ENCODE measurements around the gene LCT. TPM values are rescaled to one million over a fixed set of nuclear protein-coding genes. Genes with fewer than 3 reads are reported as not detected.

The LCT gene
- total RNA-seq, 2 experiments from 2014 or later: 0.02 to 0.05 TPM

- intact Hi-C loops (cut with micrococcal nuclease): no loop called here
- ChIA-PET POLR2A (interaction anchor here (0.8 kb wide), 1 partner anchor 8 kb away, joined by 3 read pairs; no protein-coding TSS in a partner anchor), CTCF (interaction anchor here (1.0 kb wide), 1 partner anchor 54 kb away, joined by 5 read pairs; no protein-coding TSS in a partner anchor)
- Mint-ChIP-seq H3K4me3 (no peak overlapping the region), H3K4me1 (ENCODE audit: low read depth) (peaks cover 2% of the 10 kb centered on the region), H3K36me3 (peaks cover 69% of the 10 kb centered on the region), H3K27me3 (no peaks in the 10 kb centered on the region), H3K9me3 (no peaks in the 10 kb centered on the region), H3K27ac (no peak overlapping the region)
- DNase-seq: no peak
These were observed 14.9 kb upstream of the LCT start for GRCh38 chr2:135851858-135852257.

GRCh38 chr2:135850892-135851668 lies 14.1 kb upstream of the LCT start:
- peaks cover 66% of the 10 kb centered on the region for H3K36me3 Mint-ChIP-seq
- no peak overlapping the region for H3K27ac Mint-ChIP-seq
- intact Hi-C loops (cut with micrococcal nuclease): no loop called here
- DNase-seq: no peak
- peaks cover 2% of the 10 kb centered on the region for H3K4me1 Mint-ChIP-seq (ENCODE audit: low read depth)
- H3K27me3 Mint-ChIP-seq: no peaks in the 10 kb centered on the region
- no peak overlapping the region for H3K4me3 Mint-ChIP-seq
- H3K9me3 Mint-ChIP-seq: no peaks in the 10 kb centered on the region
- POLR2A ChIA-PET: interaction anchor here (0.8 kb wide), 1 partner anchor 8 kb away, joined by 3 read pairs; no protein-coding TSS in a partner anchor
- CTCF ChIA-PET: interaction anchor here (1.0 kb wide), 1 partner anchor 54 kb away, joined by 5 read pairs; no protein-coding TSS in a partner anchor

GRCh38 chr2:135849087-135849486 lies 12.1 kb upstream of the LCT start:
- H3K36me3 Mint-ChIP-seq: peaks cover 75% of the 10 kb centered on the region
- H3K27ac Mint-ChIP-seq: no peak overlapping the region
- H3K4me3 Mint-ChIP-seq: no peak overlapping the region
- CTCF ChIA-PET: interaction anchor here (1.1 kb wide), 1 partner anchor 51 kb away, joined by 4 read pairs; no protein-coding TSS in a partner anchor
- no peak for DNase-seq
- no peaks in the 10 kb centered on the region for H3K27me3 Mint-ChIP-seq
- H3K4me1 Mint-ChIP-seq (ENCODE audit: low read depth): peaks cover 2% of the 10 kb centered on the region
- intact Hi-C loops (cut with micrococcal nuclease): no loop called here
- no peaks in the 10 kb centered on the region for H3K9me3 Mint-ChIP-seq
- POLR2A ChIA-PET: no interaction called here

GRCh38 chr2:135845997-135846396 lies 9.0 kb upstream of the LCT start:
- H3K27me3 Mint-ChIP-seq: no peaks in the 10 kb centered on the region
- CTCF ChIA-PET: no interaction called here

GRCh38 chr2:135845257-135845656 lies 8.3 kb upstream of the LCT start:
- no peaks in the 10 kb centered on the region for H3K27me3 Mint-ChIP-seq
- no peaks in the 10 kb centered on the region for H3K9me3 Mint-ChIP-seq
- H3K27ac Mint-ChIP-seq: no peak overlapping the region
- peaks cover 9% of the 10 kb centered on the region for H3K4me1 Mint-ChIP-seq (ENCODE audit: low read depth)
- ChIA-PET CTCF (no interaction called here), POLR2A (no interaction called here)
- peaks cover 70% of the 10 kb centered on the region for H3K36me3 Mint-ChIP-seq
- intact Hi-C loops (cut with micrococcal nuclease): no loop called here
- no peak overlapping the region for H3K4me3 Mint-ChIP-seq
- DNase-seq: no peak

More at GRCh38 chr2:135845997-135846396, 9.0 kb upstream of the LCT start:
- Mint-ChIP-seq H3K27ac (no peak overlapping the region), H3K9me3 (no peaks in the 10 kb centered on the region), H3K4me1 (ENCODE audit: low read depth) (peaks cover 2% of the 10 kb centered on the region), H3K4me3 (no peak overlapping the region), H3K36me3 (peaks cover 72% of the 10 kb centered on the region)
- POLR2A ChIA-PET: no interaction called here
- intact Hi-C loops (cut with micrococcal nuclease): no loop called here
- DNase-seq: no peak

DNA sequence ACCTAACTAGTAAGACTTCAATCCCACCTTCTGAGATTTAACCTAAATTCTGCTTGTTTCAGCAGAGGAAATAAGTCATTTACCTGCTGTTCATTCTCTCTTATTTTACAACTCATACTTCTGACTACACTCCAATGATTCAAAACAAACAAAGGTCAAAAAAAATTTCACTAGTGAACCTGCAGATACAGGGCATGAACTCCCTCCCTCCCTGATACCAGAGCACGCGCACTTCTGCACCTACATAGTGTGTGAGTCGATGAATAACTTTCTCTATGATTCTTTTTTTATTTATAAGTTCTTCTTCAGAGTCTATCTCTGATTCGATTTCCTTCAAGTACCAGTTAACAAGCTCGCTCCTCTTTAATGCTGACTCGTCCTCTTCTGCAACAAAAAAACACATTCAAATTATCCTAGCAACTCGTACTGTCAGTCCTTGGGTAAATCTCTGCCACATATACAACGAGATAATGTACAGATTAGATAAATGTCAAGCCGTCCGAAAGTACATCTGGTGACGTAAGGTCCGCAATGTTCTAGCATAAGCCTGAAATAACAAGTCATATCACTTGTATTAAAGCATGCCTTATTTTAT lies 7.4 kb upstream of the LCT start:
- intact Hi-C loops (cut with micrococcal nuclease): no loop called here
- POLR2A ChIA-PET: no interaction called here
- no peaks in the 10 kb centered on the region for H3K27me3 Mint-ChIP-seq
- H3K4me1 Mint-ChIP-seq (ENCODE audit: low read depth): peaks cover 9% of the 10 kb centered on the region
- no peaks in the 10 kb centered on the region for H3K9me3 Mint-ChIP-seq
- H3K4me3 Mint-ChIP-seq: no peak overlapping the region
- H3K27ac Mint-ChIP-seq: no peak overlapping the region
- no peak for DNase-seq
- peaks cover 69% of the 10 kb centered on the region for H3K36me3 Mint-ChIP-seq
- CTCF ChIA-PET: interaction anchor here (0.7 to 1.0 kb wide), 2 partner anchors 11 to 26 kb away, joined by 3 read pairs; no protein-coding TSS in a partner anchor

DNA sequence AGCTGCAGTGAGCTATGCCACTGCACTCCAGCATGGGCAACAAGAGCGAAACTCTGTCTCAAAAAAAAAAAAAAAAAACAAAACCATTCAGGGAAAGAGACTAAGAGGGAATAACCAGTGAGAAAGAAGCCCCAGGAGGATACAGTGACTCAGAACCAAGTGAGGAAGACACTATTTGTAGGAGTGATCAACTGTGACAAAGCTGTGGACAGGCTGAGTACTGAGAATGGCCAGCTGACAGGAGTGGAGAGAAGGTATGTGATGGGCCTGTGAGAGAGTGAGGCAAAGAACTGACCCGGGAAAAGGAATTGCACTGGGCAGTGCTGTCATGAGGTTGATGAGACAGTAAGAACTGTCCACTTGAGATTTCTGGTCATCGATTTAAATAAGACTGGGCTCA lies 6.7 kb upstream of the LCT start:
- Mint-ChIP-seq H3K4me1 (ENCODE audit: low read depth) (peaks cover 9% of the 10 kb centered on the region), H3K27ac (no peak overlapping the region), H3K27me3 (no peaks in the 10 kb centered on the region), H3K36me3 (peaks cover 63% of the 10 kb centered on the region), H3K9me3 (no peaks in the 10 kb centered on the region), H3K4me3 (no peak overlapping the region)
- no peak for DNase-seq
- intact Hi-C loops (cut with micrococcal nuclease): no loop called here
- CTCF ChIA-PET: interaction anchor here (1.0 kb wide), 1 partner anchor 12 kb away, joined by 3 read pairs; no protein-coding TSS in a partner anchor
- POLR2A ChIA-PET: no interaction called here

DNA sequence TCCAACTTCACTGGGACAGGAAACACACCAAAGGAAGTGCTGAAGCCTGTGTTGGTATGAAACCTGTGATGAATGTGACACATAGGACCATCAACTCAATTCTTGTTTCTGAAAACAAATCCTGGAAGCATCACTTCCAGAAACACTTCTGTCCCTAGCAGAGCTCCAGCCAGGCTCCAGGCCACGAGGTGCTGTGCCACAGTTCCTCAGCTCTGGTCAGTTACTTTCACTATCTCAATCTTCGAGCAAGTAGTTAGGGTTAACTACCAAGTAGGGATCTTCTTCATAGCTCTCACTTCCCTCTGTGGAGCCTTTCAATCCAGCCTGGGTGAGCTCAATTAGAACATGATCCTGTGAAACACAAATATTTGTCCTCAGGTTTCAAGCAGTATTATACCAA lies 3.6 kb upstream of the LCT start:
- intact Hi-C loops (cut with micrococcal nuclease): no loop called here
- peaks cover 48% of the 10 kb centered on the region for H3K36me3 Mint-ChIP-seq
- POLR2A ChIA-PET: interaction anchor here (1.7 kb wide), 1 partner anchor 20 kb away, joined by 3 read pairs; no protein-coding TSS in a partner anchor
- DNase-seq: no peak
- H3K27ac Mint-ChIP-seq: peak overlapping the region; percentile 23
- H3K9me3 Mint-ChIP-seq: no peaks in the 10 kb centered on the region
- CTCF ChIA-PET: interaction anchor here (1.1 to 1.8 kb wide), 2 partner anchors 43 to 74 kb away, joined by 3 to 10 read pairs; no protein-coding TSS in a partner anchor
- no peak overlapping the region for H3K4me3 Mint-ChIP-seq
- H3K27me3 Mint-ChIP-seq: no peaks in the 10 kb centered on the region
- H3K4me1 Mint-ChIP-seq (ENCODE audit: low read depth): peaks cover 10% of the 10 kb centered on the region

GRCh38 chr2:135839713-135840112 lies 2.7 kb upstream of the LCT start:
- no peaks in the 10 kb centered on the region for H3K9me3 Mint-ChIP-seq
- POLR2A ChIA-PET: interaction anchor here (1.7 kb wide), 1 partner anchor 19 kb away, joined by 3 read pairs; no protein-coding TSS in a partner anchor
- H3K4me1 Mint-ChIP-seq (ENCODE audit: low read depth): peaks cover 11% of the 10 kb centered on the region
- H3K36me3 Mint-ChIP-seq: peaks cover 43% of the 10 kb centered on the region
- no peaks in the 10 kb centered on the region for H3K27me3 Mint-ChIP-seq
- CTCF ChIA-PET: interaction anchor here (1.1 kb wide), 1 partner anchor 75 kb away, joined by 3 read pairs; no protein-coding TSS in a partner anchor
- intact Hi-C loops (cut with micrococcal nuclease): no loop called here
- no peak overlapping the region for H3K27ac Mint-ChIP-seq
- no peak overlapping the region for H3K4me3 Mint-ChIP-seq
- no peak for DNase-seq

- ChIA-PET POLR2A (interaction anchor here (0.6 kb wide), 1 partner anchor 544 kb away, joined by 5 read pairs; no protein-coding TSS in a partner anchor), CTCF (interaction anchor here (0.6 to 1.4 kb wide), 3 partner anchors 18 to 43 kb away, joined by 3 to 5 read pairs (median 3); no protein-coding TSS in a partner anchor)
- Mint-ChIP-seq H3K9me3 (no peaks in the 10 kb centered on the region), H3K27me3 (no peaks in the 10 kb centered on the region), H3K27ac (no peak overlapping the region), H3K4me3 (no peak overlapping the region), H3K36me3 (peaks cover 31% of the 10 kb centered on the region), H3K4me1 (ENCODE audit: low read depth) (peaks cover 11% of the 10 kb centered on the region)
- intact Hi-C loops (cut with micrococcal nuclease): no loop called here
- DNase-seq: no peak
These were observed 1.5 kb upstream of the LCT start for GRCh38 chr2:135838502-135838901.

DNA sequence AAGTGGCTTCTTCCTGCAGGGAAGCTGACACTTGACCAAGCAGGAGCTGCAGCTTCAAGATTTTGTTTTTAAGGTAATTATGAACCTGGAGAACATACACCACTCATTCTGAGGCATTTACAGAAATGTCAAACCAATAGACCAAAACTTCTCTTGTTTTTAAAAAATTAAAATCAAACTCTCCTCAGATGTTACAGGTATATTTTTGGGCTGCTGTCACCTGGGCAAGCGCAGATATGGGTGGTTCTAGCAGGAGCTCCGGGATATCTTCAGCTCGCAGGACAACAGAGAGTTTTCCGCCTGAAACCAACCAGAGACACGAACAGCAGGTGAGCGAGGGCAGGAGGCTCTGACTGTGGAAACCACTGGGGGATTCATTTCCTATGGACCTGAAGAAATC lies 4.1 kb downstream of the LCT start:
- CTCF ChIA-PET: no interaction called here
- POLR2A ChIA-PET: interaction anchor here (0.6 kb wide), 1 partner anchor 43 kb away, joined by 3 read pairs; no protein-coding TSS in a partner anchor
- Mint-ChIP-seq H3K9me3 (no peaks in the 10 kb centered on the region), H3K4me3 (no peak overlapping the region), H3K27me3 (no peaks in the 10 kb centered on the region), H3K36me3 (peaks cover 3% of the 10 kb centered on the region), H3K4me1 (ENCODE audit: low read depth) (peaks cover 2% of the 10 kb centered on the region), H3K27ac (no peak overlapping the region)
- intact Hi-C loops (cut with micrococcal nuclease): no loop called here
- no peak for DNase-seq

GRCh38 chr2:135831180-135831812 lies 5.7 kb downstream of the LCT start:
- DNase-seq: no peak
- Mint-ChIP-seq H3K27ac (no peak overlapping the region), H3K9me3 (no peaks in the 10 kb centered on the region), H3K27me3 (no peaks in the 10 kb centered on the region), H3K4me1 (ENCODE audit: low read depth) (peaks cover 2% of the 10 kb centered on the region), H3K36me3 (no peaks in the 10 kb centered on the region), H3K4me3 (no peak overlapping the region)
- ChIA-PET CTCF (interaction anchor here (0.7 kb wide), 1 partner anchor 307 kb away, joined by 3 read pairs; no protein-coding TSS in a partner anchor), POLR2A (no interaction called here)
- intact Hi-C loops (cut with micrococcal nuclease): no loop called here

Data from activated CD4-positive, alpha-beta memory T cell treated with anti-CD3 and anti-CD28 coated beads for 36 hours (primary cell).